ENCODE measurements around the gene CCL27.

DNA sequence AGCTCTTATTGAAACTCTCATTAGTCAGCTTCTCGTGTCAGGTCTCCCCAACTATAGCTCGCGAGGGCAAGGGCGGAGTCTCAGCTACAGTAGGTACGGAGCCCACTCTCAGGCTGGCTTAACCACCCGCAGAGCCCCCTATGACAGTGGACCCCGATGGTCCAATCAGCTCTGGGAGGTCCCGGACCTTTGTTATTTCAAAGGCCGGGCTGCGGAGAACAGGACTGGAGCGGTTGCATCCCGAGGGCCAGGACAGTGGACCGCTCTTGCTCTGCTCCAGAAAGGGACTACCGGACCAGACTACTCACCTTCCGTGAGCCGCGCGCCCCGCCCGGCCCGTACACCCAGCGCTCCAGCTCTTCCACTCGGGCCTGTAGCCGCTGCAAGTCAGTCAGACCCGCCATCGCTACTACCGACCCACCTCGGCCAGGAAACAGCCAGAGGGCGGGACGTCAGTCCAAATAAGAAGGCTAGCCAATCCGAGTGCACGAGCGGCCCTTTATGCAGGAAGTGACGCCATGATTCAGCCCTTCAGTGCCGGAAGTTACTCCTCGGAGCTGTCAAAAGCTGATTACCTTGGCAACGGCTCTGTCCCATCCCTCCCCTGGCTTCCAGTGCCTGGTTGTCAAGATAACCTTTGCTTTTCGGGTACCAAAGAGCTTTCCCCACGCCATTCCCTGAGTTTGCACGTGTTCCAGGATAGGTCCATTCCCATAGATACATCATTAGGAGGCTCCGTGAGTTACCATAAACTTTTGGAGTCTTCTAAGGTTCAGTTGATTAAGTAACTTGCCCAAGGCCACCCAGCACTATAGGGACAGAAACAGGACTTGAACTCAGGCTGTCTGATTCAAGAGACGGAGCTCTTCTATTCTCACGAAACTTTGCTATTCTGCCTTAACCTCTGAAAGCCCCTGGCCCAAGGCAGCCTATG lies 42.1 kb downstream of the CCL27 start, which contains the start of gene DCTN3:
- TF ChIP-seq, protein P1, sequence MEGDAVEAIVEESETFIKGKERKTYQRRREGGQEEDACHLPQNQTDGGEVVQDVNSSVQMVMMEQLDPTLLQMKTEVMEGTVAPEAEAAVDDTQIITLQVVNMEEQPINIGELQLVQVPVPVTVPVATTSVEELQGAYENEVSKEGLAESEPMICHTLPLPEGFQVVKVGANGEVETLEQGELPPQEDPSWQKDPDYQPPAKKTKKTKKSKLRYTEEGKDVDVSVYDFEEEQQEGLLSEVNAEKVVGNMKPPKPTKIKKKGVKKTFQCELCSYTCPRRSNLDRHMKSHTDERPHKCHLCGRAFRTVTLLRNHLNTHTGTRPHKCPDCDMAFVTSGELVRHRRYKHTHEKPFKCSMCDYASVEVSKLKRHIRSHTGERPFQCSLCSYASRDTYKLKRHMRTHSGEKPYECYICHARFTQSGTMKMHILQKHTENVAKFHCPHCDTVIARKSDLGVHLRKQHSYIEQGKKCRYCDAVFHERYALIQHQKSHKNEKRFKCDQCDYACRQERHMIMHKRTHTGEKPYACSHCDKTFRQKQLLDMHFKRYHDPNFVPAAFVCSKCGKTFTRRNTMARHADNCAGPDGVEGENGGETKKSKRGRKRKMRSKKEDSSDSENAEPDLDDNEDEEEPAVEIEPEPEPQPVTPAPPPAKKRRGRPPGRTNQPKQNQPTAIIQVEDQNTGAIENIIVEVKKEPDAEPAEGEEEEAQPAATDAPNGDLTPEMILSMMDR (IDR thresholded peaks at IDR 0.05; ENCODE audit: control extremely low read depth in 1 of 3, insufficient read depth in 1 of 3, low read depth in 1 of 3, low read length in 3 of 3): peak in 1 of 3 experiments; percentile 6; a peak in 1 of 4 replicates
- TF ChIP-seq HDAC2 (IDR thresholded peaks at IDR 0.05; ENCODE audit: borderline replicate concordance in 1 of 2, low read depth in 2 of 2, low read length in 2 of 2) (no peak), CHD2 (IDR thresholded peaks at IDR 0.05; ENCODE audit: low read length) (no peak; the same call in 1 of the 2 replicates), EZH2 (IDR thresholded peaks at IDR 0.05; ENCODE audit: low read depth, low read length, severe bottlenecking) (no peak), MAFK (IDR thresholded peaks at IDR 0.05; ENCODE audit: low read depth, low read length) (no peak), FOSL1 (IDR thresholded peaks at IDR 0.05; ENCODE audit: insufficient read depth, low read depth, low read length) (no peak), POLR2A (IDR thresholded peaks at IDR 0.05; ENCODE audit: control extremely low read depth in 1 of 2, low read depth in 2 of 2, low read length in 2 of 2) (no peak), TAF7 (optimal IDR thresholded peaks at IDR 0.05; ENCODE audit: borderline replicate concordance, low read depth, low read length) (no peak), EP300 (IDR thresholded peaks at IDR 0.05; ENCODE audit: borderline replicate concordance in 1 of 2, low read depth in 2 of 2, low read length in 2 of 2) (no peak), ZNF274 (IDR thresholded peaks at IDR 0.05; ENCODE audit: borderline replicate concordance, extremely low read depth, low read length) (no peak), RBBP5 (IDR thresholded peaks at IDR 0.05; ENCODE audit: borderline replicate concordance, low read depth, low read length) (no peak)
- TF ChIP-seq, protein P2, sequence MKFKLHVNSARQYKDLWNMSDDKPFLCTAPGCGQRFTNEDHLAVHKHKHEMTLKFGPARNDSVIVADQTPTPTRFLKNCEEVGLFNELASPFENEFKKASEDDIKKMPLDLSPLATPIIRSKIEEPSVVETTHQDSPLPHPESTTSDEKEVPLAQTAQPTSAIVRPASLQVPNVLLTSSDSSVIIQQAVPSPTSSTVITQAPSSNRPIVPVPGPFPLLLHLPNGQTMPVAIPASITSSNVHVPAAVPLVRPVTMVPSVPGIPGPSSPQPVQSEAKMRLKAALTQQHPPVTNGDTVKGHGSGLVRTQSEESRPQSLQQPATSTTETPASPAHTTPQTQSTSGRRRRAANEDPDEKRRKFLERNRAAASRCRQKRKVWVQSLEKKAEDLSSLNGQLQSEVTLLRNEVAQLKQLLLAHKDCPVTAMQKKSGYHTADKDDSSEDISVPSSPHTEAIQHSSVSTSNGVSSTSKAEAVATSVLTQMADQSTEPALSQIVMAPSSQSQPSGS (IDR thresholded peaks at IDR 0.05; ENCODE audit: low read length): no peak
- TF ChIP-seq, protein P3, sequence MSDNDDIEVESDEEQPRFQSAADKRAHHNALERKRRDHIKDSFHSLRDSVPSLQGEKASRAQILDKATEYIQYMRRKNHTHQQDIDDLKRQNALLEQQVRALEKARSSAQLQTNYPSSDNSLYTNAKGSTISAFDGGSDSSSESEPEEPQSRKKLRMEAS (IDR thresholded peaks at IDR 0.05): 0 out of 2 replicates have a peak, but pooled peaks have one; percentile 45

All from H1 (cell line).